ENCODE data around the gene APLF. TPM values are rescaled to one million over a fixed set of nuclear protein-coding genes. Genes with fewer than 3 reads are reported as not detected.
"Not testable (repeated sequence)": the region's sequence is repeated elsewhere in the genome, so short reads cannot be mapped to it uniquely, and the experiment has no call there.

APLF gene
- total and polyA plus RNA-seq, 2 experiments from 2014 or later: 1.5 to 5.0 TPM

DNA sequence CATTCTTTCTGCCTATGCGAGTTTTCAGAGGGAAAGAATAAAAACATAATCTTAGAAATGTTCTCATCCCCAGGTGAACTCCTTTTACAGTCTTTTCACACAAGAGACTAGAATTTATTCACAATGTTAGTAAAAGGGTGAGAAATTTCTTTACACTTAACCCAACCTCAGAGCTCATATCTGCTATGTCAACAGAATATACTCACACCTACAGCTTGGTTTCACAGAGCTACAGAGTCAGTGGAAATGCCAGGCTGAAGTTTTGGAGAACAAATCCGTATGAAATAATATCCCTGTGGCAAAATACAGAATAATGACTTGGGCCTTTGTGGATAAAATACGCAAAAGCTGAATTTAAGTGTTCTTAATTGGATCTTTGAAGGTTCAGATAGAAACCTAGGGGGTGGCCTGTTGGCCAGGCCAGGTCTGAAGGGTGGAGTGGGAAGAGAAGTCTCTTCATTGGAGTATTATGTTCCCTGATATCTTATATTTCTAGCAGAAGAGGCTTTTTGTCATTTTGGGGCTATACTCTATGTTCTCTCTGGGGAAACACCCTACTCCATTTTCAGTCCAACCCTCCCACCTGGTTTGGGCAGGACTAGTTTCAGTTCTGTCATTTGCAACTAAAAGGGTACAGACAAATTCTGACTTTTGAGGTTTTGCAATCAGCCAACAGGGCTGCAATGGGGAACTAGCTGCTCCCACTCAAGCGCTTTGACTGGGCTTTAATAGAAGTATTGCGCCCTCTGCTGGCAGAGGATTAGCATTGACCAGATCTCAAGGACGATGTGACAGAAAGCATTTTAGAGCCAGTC, 26.0 kb upstream of the APLF start:
- no peak overlapping the region for H3K4me3 ChIP-seq
- no peaks in the 10 kb centered on the region for H3K9me2 ChIP-seq (replicated peaks; ENCODE audit: insufficient read depth)
- H3K79me2 ChIP-seq: no peaks in the 10 kb centered on the region
- WGBS (ENCODE audit: low lambda C conversion rate, missing lambda C conversion rate): 47% methylated on average over 6 of the region's 6 CpGs
- H3K9me3 ChIP-seq (ENCODE audit: low read depth): no peaks in the 10 kb centered on the region
- H2AFZ ChIP-seq: no peak overlapping the region
- H3K4me2 ChIP-seq: no peak overlapping the region
- no peaks in the 10 kb centered on the region for H4K20me1 ChIP-seq (ENCODE audit: insufficient read depth, poor library complexity, severe bottlenecking)
- H3K27me3 ChIP-seq: no peaks in the 10 kb centered on the region
- peak; percentile 92 for DNase-seq (ENCODE audit: low spot score)
- no peaks in the 10 kb centered on the region for H3K4me1 ChIP-seq (ENCODE audit: insufficient read depth)
- no peak overlapping the region for H3K27ac ChIP-seq
- no peak for TF ChIP-seq EZH2 (IDR thresholded peaks at IDR 0.05; ENCODE audit: borderline replicate concordance)
- TF ChIP-seq, protein P1, sequence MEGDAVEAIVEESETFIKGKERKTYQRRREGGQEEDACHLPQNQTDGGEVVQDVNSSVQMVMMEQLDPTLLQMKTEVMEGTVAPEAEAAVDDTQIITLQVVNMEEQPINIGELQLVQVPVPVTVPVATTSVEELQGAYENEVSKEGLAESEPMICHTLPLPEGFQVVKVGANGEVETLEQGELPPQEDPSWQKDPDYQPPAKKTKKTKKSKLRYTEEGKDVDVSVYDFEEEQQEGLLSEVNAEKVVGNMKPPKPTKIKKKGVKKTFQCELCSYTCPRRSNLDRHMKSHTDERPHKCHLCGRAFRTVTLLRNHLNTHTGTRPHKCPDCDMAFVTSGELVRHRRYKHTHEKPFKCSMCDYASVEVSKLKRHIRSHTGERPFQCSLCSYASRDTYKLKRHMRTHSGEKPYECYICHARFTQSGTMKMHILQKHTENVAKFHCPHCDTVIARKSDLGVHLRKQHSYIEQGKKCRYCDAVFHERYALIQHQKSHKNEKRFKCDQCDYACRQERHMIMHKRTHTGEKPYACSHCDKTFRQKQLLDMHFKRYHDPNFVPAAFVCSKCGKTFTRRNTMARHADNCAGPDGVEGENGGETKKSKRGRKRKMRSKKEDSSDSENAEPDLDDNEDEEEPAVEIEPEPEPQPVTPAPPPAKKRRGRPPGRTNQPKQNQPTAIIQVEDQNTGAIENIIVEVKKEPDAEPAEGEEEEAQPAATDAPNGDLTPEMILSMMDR (IDR thresholded peaks at IDR 0.05; ENCODE audit: poor library complexity): peak; percentile 92
- H3K36me3 ChIP-seq (replicated peaks; ENCODE audit: insufficient read depth, low read depth): no peaks in the 10 kb centered on the region

DNA sequence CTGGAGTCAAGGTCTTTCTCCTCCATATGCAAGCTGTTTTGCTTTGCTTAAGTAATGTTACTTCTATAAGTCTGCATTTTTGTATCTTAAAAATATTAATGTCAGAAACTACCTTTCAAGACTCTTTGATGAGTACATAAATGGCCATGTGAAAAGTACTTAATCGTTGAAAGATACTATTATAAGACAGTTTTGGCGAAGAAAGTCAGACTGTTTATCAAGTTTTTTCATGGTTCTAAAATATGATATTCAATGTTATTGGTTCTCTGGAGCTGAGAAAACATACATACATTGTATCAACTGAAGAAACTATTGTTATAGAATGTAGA, 25.4 kb upstream of the APLF start:
- H3K9me2 ChIP-seq (replicated peaks; ENCODE audit: insufficient read depth): no peaks in the 10 kb centered on the region
- no peak overlapping the region for H3K4me3 ChIP-seq
- H3K36me3 ChIP-seq (replicated peaks; ENCODE audit: insufficient read depth, low read depth): no peaks in the 10 kb centered on the region
- TF ChIP-seq, protein P1 (IDR thresholded peaks at IDR 0.05; ENCODE audit: poor library complexity): no peak
- TF ChIP-seq EZH2phosphoT487 (IDR thresholded peaks at IDR 0.05; ENCODE audit: low read depth, severe bottlenecking, unreplicated experiment) (no peak), EZH2 (IDR thresholded peaks at IDR 0.05; ENCODE audit: borderline replicate concordance) (no peak)
- 95% methylated on average over 2 of the region's 2 CpGs for WGBS (ENCODE audit: low lambda C conversion rate, missing lambda C conversion rate)
- H3K27me3 ChIP-seq: no peaks in the 10 kb centered on the region
- H3K27ac ChIP-seq: no peak overlapping the region
- H2AFZ ChIP-seq: no peak overlapping the region
- no peaks in the 10 kb centered on the region for H3K9me3 ChIP-seq (ENCODE audit: low read depth)
- H3K4me1 ChIP-seq (ENCODE audit: insufficient read depth): no peaks in the 10 kb centered on the region
- no peaks in the 10 kb centered on the region for H4K20me1 ChIP-seq (ENCODE audit: insufficient read depth, poor library complexity, severe bottlenecking)
- H3K79me2 ChIP-seq: no peaks in the 10 kb centered on the region
- DNase-seq (ENCODE audit: low spot score): no peak
- H3K4me2 ChIP-seq: no peak overlapping the region

DNA sequence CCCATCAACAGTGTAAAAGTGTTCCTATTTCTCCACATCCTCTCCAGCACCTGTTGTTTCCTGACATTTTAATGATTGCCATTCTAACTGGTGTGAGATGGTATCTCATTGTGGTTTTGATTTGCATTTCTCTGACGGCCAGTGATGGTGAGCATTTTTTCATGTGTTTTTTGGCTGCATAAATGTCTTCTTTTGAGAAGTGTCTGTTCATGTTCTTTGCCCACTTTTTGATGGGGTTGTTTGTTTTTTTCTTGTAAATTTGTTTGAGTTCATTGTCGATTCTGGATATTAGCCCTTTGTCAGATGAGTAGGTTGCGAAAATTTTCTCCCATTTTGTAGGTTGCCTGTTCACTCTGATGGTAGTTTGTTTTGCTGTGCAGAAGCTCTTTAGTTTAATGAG, 21.0 kb upstream of the APLF start:
- not testable (repeated sequence) for H3K4me3 ChIP-seq; H3K79me2 ChIP-seq; DNase-seq (ENCODE audit: low spot score); H3K27ac ChIP-seq; H3K9me2 ChIP-seq (replicated peaks; ENCODE audit: insufficient read depth); H3K4me1 ChIP-seq (ENCODE audit: insufficient read depth); H3K36me3 ChIP-seq (replicated peaks; ENCODE audit: insufficient read depth, low read depth); H2AFZ ChIP-seq; H3K9me3 ChIP-seq (ENCODE audit: low read depth); H4K20me1 ChIP-seq (ENCODE audit: insufficient read depth, poor library complexity, severe bottlenecking); H3K27me3 ChIP-seq; H3K4me2 ChIP-seq
- WGBS (ENCODE audit: low lambda C conversion rate, missing lambda C conversion rate): 86% methylated on average over 2 of the region's 3 CpGs

DNA sequence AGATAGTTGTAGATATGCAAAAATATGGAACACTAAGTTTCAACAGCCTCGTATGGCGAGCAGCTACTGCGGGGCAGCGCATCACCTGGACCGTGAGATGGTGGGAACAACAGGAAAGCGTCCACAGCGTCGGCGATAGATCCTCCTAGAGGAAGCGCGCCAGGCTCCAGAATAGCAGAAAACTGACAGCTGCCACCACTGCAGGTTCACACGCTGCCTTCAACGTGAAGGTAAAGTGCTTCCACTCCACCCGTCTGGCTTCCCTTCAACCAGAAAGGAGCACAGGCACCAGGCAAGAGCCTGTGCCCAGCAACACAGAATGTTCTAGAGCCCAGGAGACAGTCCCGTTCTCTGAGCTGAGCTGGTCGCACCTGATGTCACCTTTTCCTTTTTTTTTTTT, 20.3 kb upstream of the APLF start:
- H4K20me1 ChIP-seq (ENCODE audit: insufficient read depth, poor library complexity, severe bottlenecking): no peaks in the 10 kb centered on the region
- DNase-seq (ENCODE audit: low spot score): no peak
- H3K4me1 ChIP-seq (ENCODE audit: insufficient read depth): no peaks in the 10 kb centered on the region
- no peak overlapping the region for H3K4me2 ChIP-seq
- no peaks in the 10 kb centered on the region for H3K9me3 ChIP-seq (ENCODE audit: low read depth)
- no peaks in the 10 kb centered on the region for H3K27me3 ChIP-seq
- 87% methylated on average over 16 of the region's 16 CpGs for WGBS (ENCODE audit: low lambda C conversion rate, missing lambda C conversion rate)
- no peaks in the 10 kb centered on the region for H3K36me3 ChIP-seq (replicated peaks; ENCODE audit: insufficient read depth, low read depth)
- no peak overlapping the region for H2AFZ ChIP-seq
- no peak overlapping the region for H3K4me3 ChIP-seq
- no peaks in the 10 kb centered on the region for H3K79me2 ChIP-seq
- no peak overlapping the region for H3K27ac ChIP-seq
- TF ChIP-seq, protein P1 (IDR thresholded peaks at IDR 0.05; ENCODE audit: poor library complexity): no peak
- TF ChIP-seq EZH2 (IDR thresholded peaks at IDR 0.05; ENCODE audit: borderline replicate concordance) (no peak), EZH2phosphoT487 (IDR thresholded peaks at IDR 0.05; ENCODE audit: low read depth, severe bottlenecking, unreplicated experiment) (no peak)
- H3K9me2 ChIP-seq (replicated peaks; ENCODE audit: insufficient read depth): no peaks in the 10 kb centered on the region
